ENCODE results near the gene NPAP1. TPM values are rescaled to one million over a fixed set of nuclear protein-coding genes. Genes with fewer than 3 reads are reported as not detected.
"Not testable (repeated sequence)": the region's sequence is repeated elsewhere in the genome, so short reads cannot be mapped to it uniquely, and the experiment has no call there.

NPAP1 gene
- not detected for polyA plus RNA-seq (2013, experiment 1 of 2; ENCODE audit: insufficient read length)
- polyA plus RNA-seq (2013, experiment 2 of 2; ENCODE audit: insufficient read length): not detected

GRCh38 chr15:24675332-24676144 lies at the start of gene NPAP1:
TSS of gene NPAP1 (plus strand) at chr15:24675775. CDS start at chr15:24675868, 93 bp downstream.
- DNase-seq: no peak

GRCh38 chr15:24627443-24627842 lies 48.1 kb upstream of the NPAP1 start:
- DNase-seq: no peak

- no peak for DNase-seq
Measured at GRCh38 chr15:24633082-24633481, 42.5 kb upstream of the NPAP1 start.

GRCh38 chr15:24639412-24639811 lies 36.2 kb upstream of the NPAP1 start:
- DNase-seq: not testable (repeated sequence)

GRCh38 chr15:24645627-24646026 lies 29.9 kb upstream of the NPAP1 start:
- DNase-seq: no peak

- DNase-seq: no peak
Measured at GRCh38 chr15:24659622-24660021, 16.0 kb upstream of the NPAP1 start.

GRCh38 chr15:24662991-24663390 lies 12.6 kb upstream of the NPAP1 start:
- no peak for DNase-seq

GRCh38 chr15:24676431-24676830 lies 856 bp downstream of the NPAP1 start:
- DNase-seq: no peak

- DNase-seq: no peak
Measured at GRCh38 chr15:24678485-24678884, 2.9 kb downstream of the NPAP1 start.

- no peak for DNase-seq
Measured at GRCh38 chr15:24682002-24682401, 6.4 kb downstream of the NPAP1 start.

GRCh38 chr15:24682905-24683304 lies 7.3 kb downstream of the NPAP1 start:
- not testable (repeated sequence) for DNase-seq

- no peak for DNase-seq
Measured at GRCh38 chr15:24683736-24684135, 8.2 kb downstream of the NPAP1 start.

- no peak for DNase-seq
Measured at GRCh38 chr15:24684313-24684712, 8.7 kb downstream of the NPAP1 start.

GRCh38 chr15:24696201-24696600 lies 20.6 kb downstream of the NPAP1 start:
- no peak for DNase-seq

- no peak for DNase-seq
Measured at GRCh38 chr15:24696842-24697241, 21.3 kb downstream of the NPAP1 start.

GRCh38 chr15:24718289-24719082 lies 42.9 kb downstream of the NPAP1 start:
- no peak for DNase-seq

- DNase-seq: no peak
Measured at GRCh38 chr15:24729760-24730159, 54.2 kb downstream of the NPAP1 start.

Measured in fibroblast of skin of scalp (primary cell).